A204.1 (cell line): Measurements from ENCODE around the gene NSUN2.

Source experiments
- FAIRE-seq: peaks from 2 replicates; lab custom pipeline; 2012; peaks lifted over from hg19 to GRCh38; lab: Jason Lieb, UNC

NSUN2 gene

DNA sequence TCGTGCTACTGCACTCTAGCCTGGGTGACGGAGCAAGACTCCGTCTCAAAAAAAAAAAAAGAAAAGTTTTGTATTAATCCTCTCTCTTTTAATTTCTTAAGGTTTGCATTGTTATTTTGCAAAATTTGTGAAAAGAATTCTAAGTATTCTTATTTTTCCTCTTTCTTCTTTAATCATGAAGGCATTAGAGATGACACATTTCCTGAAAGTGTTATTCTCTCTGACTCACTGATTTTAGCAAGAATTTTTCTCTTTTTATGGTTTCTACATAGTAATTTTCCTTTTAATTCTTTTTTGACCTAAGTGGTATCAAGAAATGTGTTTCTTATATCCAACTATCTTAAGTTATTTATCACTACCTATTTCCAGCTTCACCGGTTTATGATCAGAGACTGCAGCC is 78.0 kb downstream of the NSUN2 start:
- FAIRE-seq, result no peak

GRCh38 chr5:6553972-6554371 is 78.9 kb downstream of the NSUN2 start:
- no peak for FAIRE-seq

DNA sequence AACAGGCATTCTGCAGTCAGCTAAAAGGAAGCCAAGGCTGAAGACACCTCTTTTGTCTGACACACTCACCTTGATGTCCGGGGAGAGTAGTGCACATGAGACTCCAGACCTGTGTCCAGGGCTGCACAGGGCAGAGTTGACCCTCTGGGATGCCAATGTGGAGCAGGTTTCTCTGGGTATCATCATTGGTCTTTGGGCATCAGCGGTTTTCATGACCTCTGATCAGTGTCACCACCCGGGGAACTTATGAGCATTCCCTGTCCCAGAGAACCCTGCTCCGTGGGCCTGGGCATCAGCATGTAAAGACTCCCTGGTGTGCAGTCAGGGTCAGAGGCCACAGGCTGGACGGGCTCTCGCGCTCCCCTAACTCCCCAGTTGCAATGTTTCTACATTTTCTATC is 80.2 kb downstream of the NSUN2 start:
- FAIRE-seq, result no peak

DNA sequence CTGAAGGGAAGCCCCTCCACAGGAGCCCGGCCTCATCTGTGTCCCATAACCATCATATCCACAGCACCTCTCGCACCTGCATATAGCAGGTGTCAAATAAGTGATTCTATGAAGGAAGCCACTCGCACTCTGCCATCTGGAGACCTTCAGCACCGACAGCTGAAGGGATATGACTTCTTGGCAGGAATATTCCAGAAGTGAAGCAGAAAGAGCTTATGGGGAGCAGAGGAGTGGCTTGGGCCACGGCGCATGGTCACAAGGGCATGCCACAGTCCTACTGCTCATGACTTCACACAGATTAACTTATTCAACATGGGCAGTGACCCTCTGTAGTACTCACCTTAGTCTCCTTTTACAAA is 80.9 kb downstream of the NSUN2 start:
- no peak for FAIRE-seq

GRCh38 chr5:6551287-6551954 is 81.4 kb downstream of the NSUN2 start:
- no peak for FAIRE-seq

DNA sequence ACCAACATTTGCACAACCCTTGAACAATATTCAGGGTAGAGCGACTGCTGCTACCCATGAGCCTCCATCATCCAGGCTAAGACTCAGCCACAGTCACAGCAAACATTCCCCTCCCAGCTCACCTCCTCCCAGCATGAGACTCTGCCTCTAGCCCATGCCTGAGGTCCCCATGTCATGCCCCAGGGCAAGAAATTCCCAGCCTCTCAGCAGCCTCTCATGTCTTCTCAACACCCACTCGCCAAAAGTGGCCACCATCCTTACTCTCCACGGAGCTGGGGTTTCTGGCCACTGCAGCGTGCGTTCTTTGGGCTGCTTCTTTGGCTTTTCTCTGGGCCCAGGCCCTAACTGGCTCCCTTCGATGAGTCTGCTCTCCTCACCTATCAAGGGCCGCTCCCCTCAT is 82.2 kb downstream of the NSUN2 start:
- no peak for FAIRE-seq
